Osteocyte (in vitro differentiated cells): Measurements from ENCODE around the gene UBAC2. TPM values are rescaled to one million over a fixed set of nuclear protein-coding genes. Genes with fewer than 3 reads are reported as not detected.

Experiments used
- DNase-seq: peaks from one replicate; pipeline ENCODE4 v3.0.0; 2021; ENCODE audit warnings: mixed read lengths; ENCODE audit not compliant: unreplicated experiment; ENCODE audit errors: extremely low spot score
- H3K27ac Mint-ChIP-seq: one replicate; pipeline ENCODE4 v1.8.0; 2021; ENCODE audit warnings: mild to moderate bottlenecking, mixed read lengths; ENCODE audit not compliant: unreplicated experiment
- H3K27me3 Mint-ChIP-seq: one replicate; pipeline ENCODE4 v1.8.0; 2021; ENCODE audit warnings: mixed read lengths; ENCODE audit not compliant: unreplicated experiment
- H3K36me3 Mint-ChIP-seq: one replicate; pipeline ENCODE4 v1.8.0; 2021; ENCODE audit warnings: mixed read lengths; ENCODE audit not compliant: unreplicated experiment
- H3K4me1 Mint-ChIP-seq: one replicate; pipeline ENCODE4 v1.8.0; 2021; ENCODE audit warnings: mixed read lengths; ENCODE audit not compliant: unreplicated experiment
- H3K4me3 Mint-ChIP-seq: one replicate; pipeline ENCODE4 v1.8.0; 2021; ENCODE audit warnings: mild to moderate bottlenecking, moderate library complexity, mixed read lengths; ENCODE audit not compliant: unreplicated experiment
- H3K9me3 Mint-ChIP-seq: one replicate; pipeline ENCODE4 v1.8.0; 2021; ENCODE audit warnings: mixed read lengths; ENCODE audit not compliant: unreplicated experiment
- CTCF ChIP-seq: fragments of 200-600 bp; sonication (generic); IDR thresholded peaks from 2 replicates; pipeline ENCODE4 v1.5.0; 2021; ENCODE audit warnings: antibody characterized with exemption, mild to moderate bottlenecking, moderate library complexity
- total RNA-seq: library from RNA; stranded (reverse); gene quantifications from 2 replicates; pipeline ENCODE4 v1.2.1, GENCODE V29; 2021

The UBAC2 gene
- total RNA-seq, 1 donor from 2014 or later: 64.0 TPM

GRCh38 chr13:99363949-99364348 is 163.3 kb downstream of the UBAC2 start:
- DNase-seq: no peak
- Mint-ChIP-seq H3K27me3 (no peaks in the 10 kb centered on the region), H3K4me3 (no peak overlapping the region), H3K36me3 (peaks cover 16% of the 10 kb centered on the region), H3K4me1 (peaks cover 6% of the 10 kb centered on the region), H3K9me3 (no peaks in the 10 kb centered on the region), H3K27ac (no peak overlapping the region)
- no peak for TF ChIP-seq CTCF

GRCh38 chr13:99366075-99366987 is 165.7 kb downstream of the UBAC2 start:
- H3K27ac Mint-ChIP-seq: no peak overlapping the region
- H3K9me3 Mint-ChIP-seq: no peaks in the 10 kb centered on the region
- peaks cover 23% of the 10 kb centered on the region for H3K36me3 Mint-ChIP-seq
- H3K4me1 Mint-ChIP-seq: peaks cover 3% of the 10 kb centered on the region
- no peak for TF ChIP-seq CTCF
- no peak overlapping the region for H3K4me3 Mint-ChIP-seq
- H3K27me3 Mint-ChIP-seq: no peaks in the 10 kb centered on the region
- no peak for DNase-seq

GRCh38 chr13:99367106-99367616 is 166.5 kb downstream of the UBAC2 start:
- DNase-seq: no peak
- Mint-ChIP-seq H3K4me1 (no peaks in the 10 kb centered on the region), H3K27ac (no peak overlapping the region), H3K27me3 (no peaks in the 10 kb centered on the region), H3K4me3 (no peak overlapping the region), H3K9me3 (no peaks in the 10 kb centered on the region), H3K36me3 (peaks cover 27% of the 10 kb centered on the region)
- no peak for TF ChIP-seq CTCF

- no peaks in the 10 kb centered on the region for H3K4me1 Mint-ChIP-seq
- DNase-seq: no peak
Observed at GRCh38 chr13:99367663-99368448, 167.2 kb downstream of the UBAC2 start.

More at GRCh38 chr13:99367663-99368448, 167.2 kb downstream of the UBAC2 start:
- no peak for TF ChIP-seq CTCF
- no peaks in the 10 kb centered on the region for H3K27me3 Mint-ChIP-seq
- no peaks in the 10 kb centered on the region for H3K9me3 Mint-ChIP-seq
- no peak overlapping the region for H3K27ac Mint-ChIP-seq
- H3K36me3 Mint-ChIP-seq: peaks cover 28% of the 10 kb centered on the region
- no peak overlapping the region for H3K4me3 Mint-ChIP-seq
